Measurements from ENCODE around the gene TPST1. TPM values are rescaled to one million over a fixed set of nuclear protein-coding genes. Genes with fewer than 3 reads are reported as not detected.

Gene TPST1
- total RNA-seq, 1 experiment from 2014 or later, result 15.9 TPM

DNA sequence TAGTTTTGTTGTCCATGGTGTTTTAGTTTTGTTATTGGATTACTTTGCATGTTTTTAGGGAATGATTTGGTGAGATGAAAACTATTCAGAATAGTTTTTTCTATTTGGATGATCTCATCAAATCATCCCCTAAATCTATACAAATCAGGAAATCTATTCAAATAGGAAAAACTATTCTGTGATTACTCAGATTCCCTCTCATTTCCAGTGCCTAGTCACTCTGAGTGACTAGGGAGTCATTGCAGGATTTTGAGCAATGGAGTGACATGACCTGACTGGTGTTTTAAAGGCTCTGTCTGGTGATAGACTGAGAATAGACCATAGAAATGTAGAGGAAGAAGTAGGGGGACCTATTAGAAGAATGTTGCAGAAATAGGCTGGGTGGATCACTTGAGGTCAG lies 72.4 kb downstream of the TPST1 start:
- Histone ChIP-seq H4K5ac (ENCODE audit: insufficient read length, low read depth, low read length) (no peak overlapping the region), H2BK12ac (ENCODE audit: insufficient read length, low read depth, low read length) (no peak overlapping the region), H3K18ac (ENCODE audit: insufficient read length, low read depth, low read length) (no peak overlapping the region), H4K8ac (replicated peaks; ENCODE audit: insufficient read length, low read depth, low read length) (no peak overlapping the region), H3K14ac (ENCODE audit: insufficient read depth, low read length) (no peak overlapping the region), H3K79me2 (ENCODE audit: insufficient read depth, low read length) (no peaks in the 10 kb centered on the region), H3K23ac (ENCODE audit: insufficient read length, low read depth, low read length) (no peak overlapping the region), H2AFZ (ENCODE audit: low read length) (no peak overlapping the region), H3K9me3 (ENCODE audit: control insufficient read depth, low read depth, low read length) (no peaks in the 10 kb centered on the region), H3K79me1 (ENCODE audit: insufficient read depth, low read depth, low read length, poor library complexity, severe bottlenecking) (no peaks in the 10 kb centered on the region), H3K4me2 (ENCODE audit: insufficient read depth, insufficient read length, low read length) (no peak overlapping the region), H3K27ac (ENCODE audit: insufficient read length, low read depth, low read length) (no peak overlapping the region), H4K20me1 (ENCODE audit: control insufficient read depth, insufficient read depth, insufficient read length) (no peaks in the 10 kb centered on the region), H3K4me1 (ENCODE audit: insufficient read depth, low read length) (no peaks in the 10 kb centered on the region), H4K91ac (ENCODE audit: insufficient read length, low read depth, low read length) (no peak overlapping the region), H3T11ph (ENCODE audit: low read length) (no peak overlapping the region), H2BK15ac (ENCODE audit: low read depth, low read length) (no peak overlapping the region), H2BK5ac (ENCODE audit: insufficient read length, low read length) (no peak overlapping the region), H2AK5ac (ENCODE audit: insufficient read length, low read length) (no peak overlapping the region), H3K56ac (ENCODE audit: insufficient read length, low read depth, low read length) (no peak overlapping the region), H3K27me3 (ENCODE audit: insufficient read depth, low read length) (no peaks in the 10 kb centered on the region), H3K23me2 (ENCODE audit: insufficient read length, low read depth, low read length, poor library complexity, severe bottlenecking) (no peaks in the 10 kb centered on the region), H2BK120ac (ENCODE audit: low read depth, low read length, poor library complexity, severe bottlenecking) (no peak overlapping the region), H3K9ac (ENCODE audit: extremely low read depth, insufficient read length, low read length) (no peak overlapping the region), H2BK20ac (ENCODE audit: low read depth, low read length, poor library complexity, severe bottlenecking) (no peak overlapping the region), H3K4ac (ENCODE audit: low read depth, low read length) (no peak overlapping the region)
- no peak overlapping the region for H3K4me3 Mint-ChIP-seq
- no peaks in the 10 kb centered on the region for H3K9me3 Mint-ChIP-seq
- DNase-seq, result no peak
- peaks cover 0 to 7% (median 0%) of the 10 kb centered on the region in 3 experiments; a peak in 1 of 7 replicates for H3K36me3 Mint-ChIP-seq (ENCODE audit: insufficient read depth in 1 of 3, low read depth in 3 of 3)
- H3K27me3 Mint-ChIP-seq (ENCODE audit: low read depth), result no peaks in the 10 kb centered on the region
- peaks cover 13 to 18% of the 10 kb centered on the region in 2 experiments for H3K4me1 Mint-ChIP-seq
- TF ChIP-seq, protein P1, sequence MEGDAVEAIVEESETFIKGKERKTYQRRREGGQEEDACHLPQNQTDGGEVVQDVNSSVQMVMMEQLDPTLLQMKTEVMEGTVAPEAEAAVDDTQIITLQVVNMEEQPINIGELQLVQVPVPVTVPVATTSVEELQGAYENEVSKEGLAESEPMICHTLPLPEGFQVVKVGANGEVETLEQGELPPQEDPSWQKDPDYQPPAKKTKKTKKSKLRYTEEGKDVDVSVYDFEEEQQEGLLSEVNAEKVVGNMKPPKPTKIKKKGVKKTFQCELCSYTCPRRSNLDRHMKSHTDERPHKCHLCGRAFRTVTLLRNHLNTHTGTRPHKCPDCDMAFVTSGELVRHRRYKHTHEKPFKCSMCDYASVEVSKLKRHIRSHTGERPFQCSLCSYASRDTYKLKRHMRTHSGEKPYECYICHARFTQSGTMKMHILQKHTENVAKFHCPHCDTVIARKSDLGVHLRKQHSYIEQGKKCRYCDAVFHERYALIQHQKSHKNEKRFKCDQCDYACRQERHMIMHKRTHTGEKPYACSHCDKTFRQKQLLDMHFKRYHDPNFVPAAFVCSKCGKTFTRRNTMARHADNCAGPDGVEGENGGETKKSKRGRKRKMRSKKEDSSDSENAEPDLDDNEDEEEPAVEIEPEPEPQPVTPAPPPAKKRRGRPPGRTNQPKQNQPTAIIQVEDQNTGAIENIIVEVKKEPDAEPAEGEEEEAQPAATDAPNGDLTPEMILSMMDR (conservative IDR thresholded peaks at IDR 0.05), result no peak
- no peak overlapping the region for H3K27ac Mint-ChIP-seq
